Fibroblast of skin of right quadriceps (primary cell): ENCODE results near the gene LDLRAD4.

Experiments used
- DNase-seq: peaks from one replicate; pipeline ENCODE4 v3.0.0-alpha.2; 2013

LDLRAD4 gene

DNA sequence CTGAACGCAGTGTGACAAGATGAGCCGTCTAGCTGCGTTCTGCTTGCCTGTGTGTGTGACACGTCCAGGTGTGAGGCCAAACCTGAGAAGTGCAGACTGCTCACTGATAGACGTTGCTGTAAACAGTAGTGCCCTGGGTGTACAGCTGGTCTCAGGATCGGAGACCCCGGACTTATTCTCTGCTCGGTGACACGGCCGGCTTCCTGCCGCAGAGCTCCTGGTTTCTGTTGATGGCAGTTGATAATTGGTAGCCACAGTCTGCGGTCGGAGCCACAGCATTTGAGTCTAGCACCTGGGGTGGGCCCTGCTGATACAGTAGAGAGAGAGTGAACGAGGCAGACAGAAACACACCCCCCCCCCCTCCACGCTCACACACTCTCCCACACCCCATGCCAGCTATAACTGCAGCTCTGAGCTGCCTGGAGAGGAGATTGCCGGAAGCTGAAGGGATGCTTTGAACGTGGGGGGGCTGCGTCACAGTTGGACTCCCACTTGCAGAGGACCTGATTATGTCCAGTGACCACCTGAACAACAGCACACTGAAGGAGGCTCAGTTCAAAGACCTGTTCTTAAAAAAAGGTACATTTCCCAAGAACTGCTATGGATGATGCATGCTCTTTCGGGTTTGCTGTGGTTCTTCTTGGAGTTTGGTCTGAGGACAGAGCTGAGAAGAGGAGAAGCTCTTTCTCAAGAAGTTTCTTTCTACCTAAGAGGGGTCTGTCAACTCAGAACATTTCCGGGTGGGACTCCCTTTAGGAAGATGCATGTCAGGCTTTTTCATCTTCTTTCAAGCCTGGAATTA lies 393.8 kb downstream of the LDLRAD4 start:
- no peak for DNase-seq

DNA sequence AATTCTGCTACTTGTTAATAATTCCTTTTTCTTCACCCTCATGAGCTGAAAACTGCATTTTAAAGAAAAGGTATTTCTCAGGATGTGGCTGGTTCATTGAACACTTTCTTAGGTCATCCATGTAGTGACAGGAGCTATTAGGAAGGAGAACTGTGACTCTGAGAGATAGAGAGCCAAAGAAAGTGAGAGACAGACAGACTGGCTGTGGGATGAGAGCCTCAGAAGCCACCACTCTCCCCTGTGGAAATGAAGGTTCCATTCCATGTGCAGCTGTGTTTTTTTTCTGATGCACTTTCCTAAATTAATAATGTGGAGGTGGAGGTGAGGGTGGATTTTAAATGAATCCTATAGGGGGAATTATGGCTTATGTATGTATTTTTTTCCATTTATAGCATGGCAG lies 394.5 kb downstream of the LDLRAD4 start:
- DNase-seq, result no peak

DNA sequence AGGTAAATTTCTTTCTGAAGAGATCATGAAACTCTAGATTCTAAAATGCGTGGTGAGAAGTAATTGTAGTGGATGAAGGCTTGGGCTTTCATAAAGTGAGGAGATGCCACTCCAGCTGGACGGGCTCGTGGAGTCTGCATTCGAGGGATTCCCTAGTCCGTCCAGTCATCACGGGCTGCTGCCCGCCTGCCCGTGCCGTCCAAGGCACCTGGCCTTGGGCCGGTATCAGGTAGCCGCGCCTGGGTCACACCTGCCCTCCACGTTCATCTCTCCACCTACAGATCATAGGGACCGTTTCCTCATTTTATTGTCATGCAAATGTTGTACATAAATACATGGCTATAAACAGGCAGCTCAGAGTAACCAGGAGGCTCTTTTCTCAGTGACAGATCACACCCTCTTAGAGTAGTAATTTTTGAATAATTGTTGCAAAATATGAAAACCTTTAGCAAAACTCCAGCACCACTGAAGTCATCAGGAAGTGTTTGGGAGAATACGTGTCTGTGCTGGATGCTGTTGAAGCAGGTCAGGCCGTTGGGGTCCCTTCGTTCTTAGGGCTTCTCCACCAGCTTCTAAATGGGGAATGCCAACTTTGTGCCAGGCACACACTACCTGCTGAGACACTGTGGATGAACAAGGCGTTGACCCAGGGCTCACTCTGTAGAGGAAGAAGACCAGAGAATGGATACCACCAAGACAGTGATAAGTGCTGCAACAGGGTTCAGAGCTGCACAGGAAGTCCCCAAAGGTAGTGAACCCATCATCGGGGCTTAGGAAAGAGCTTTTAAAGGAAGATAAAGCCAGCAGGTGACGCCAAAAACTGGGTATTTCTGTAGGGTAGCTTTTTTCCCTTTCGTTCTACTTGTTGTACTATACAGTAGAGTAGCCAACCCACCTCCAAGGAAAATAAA lies 395.3 kb downstream of the LDLRAD4 start:
- DNase-seq, result no peak

DNA sequence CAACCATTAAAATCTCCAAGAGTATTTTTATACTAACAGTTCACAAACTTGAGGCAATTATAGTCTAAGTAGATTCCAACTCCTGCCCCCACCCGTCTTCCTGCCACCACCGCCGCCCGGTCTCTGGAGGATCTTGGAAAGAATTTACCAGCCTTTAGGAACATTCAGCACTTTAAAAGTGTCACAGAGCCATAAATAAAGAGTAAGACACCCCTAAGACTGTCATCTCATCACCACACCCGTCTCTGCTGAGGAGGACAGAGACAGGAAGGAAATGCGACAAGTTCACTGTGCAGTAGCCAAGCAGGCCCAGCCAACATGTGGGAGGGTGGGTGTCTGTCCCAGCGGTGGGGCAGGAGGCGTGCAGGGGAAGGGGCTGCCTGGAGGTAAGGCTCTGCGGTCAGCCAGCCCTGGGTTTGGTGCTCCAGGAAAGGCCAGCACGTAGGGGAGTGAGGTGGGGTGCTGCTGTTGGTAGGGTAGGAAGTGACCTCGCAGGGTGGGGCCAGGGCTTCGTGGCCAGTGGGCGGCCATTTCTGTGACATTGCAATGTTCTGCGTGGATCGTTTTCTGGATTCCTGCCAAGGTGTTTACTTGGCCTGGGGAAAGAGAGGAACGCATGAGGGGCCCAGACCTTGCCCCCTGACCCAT lies 396.2 kb downstream of the LDLRAD4 start:
- DNase-seq, result no peak

DNA sequence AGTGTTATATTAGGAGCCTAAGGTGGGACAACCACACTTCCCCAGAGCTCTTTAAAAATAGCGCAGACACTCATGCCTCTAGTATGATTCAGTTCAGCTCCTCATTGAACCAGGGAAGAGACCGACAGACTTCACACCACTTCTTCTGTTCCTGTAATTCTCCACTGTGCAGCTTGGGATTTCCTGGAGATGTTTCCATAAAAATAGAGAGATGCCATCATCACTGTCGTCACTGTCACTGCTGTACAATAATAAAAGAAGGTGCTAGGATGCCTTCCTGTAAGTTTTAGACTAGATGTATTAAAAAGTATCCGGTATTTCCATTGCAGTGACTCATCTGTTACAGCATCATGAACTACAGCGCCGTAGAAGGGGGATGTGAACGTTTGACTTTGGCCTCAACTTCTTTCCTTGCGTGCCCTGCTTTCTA lies 396.9 kb downstream of the LDLRAD4 start:
- DNase-seq, result peak; percentile 24

DNA sequence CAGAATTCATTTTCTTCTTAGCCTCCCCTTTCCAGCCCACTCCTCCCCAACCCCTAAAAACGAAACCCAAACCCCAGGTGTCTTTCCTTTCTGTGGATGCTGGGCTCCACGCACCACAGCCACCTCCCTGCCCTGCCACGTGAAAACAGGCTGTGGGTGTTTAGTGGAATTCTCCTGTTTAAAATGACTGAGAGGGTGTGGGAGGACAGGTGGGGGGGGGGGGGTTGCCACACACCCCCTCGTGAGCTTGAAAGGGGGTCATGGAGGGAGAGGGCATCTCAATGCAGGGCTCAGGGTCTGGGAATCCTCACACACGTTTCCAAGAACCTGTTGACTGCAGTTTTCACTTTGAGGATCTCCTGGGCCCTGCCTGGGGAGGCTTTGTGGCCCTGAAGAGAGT lies 397.5 kb downstream of the LDLRAD4 start:
- DNase-seq, result no peak

DNA sequence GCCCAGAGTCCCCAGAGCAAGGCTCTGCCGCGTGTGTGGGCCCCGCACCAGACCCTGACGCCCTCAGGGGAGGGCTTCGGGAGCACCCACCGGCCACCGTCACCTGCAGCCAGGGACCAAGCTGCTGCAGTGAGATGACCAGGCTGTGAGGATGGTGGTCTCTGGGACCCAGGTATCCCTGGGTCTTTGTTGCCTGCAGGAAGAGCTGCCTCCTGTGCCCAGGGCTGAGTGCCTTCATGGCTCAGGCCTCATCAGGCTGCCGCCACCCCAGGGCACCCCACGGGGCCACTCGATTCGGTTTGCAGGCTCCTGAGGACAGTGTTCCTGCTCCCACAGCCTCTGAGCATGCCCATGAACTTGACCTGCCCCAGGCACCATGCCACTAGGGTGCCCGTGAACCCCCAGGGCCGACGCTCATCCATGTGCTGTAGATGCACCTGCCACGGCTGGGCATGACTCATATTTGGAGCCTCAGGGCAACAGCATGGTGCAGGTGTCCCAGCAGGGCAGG lies 398.0 kb downstream of the LDLRAD4 start:
- DNase-seq, result no peak

DNA sequence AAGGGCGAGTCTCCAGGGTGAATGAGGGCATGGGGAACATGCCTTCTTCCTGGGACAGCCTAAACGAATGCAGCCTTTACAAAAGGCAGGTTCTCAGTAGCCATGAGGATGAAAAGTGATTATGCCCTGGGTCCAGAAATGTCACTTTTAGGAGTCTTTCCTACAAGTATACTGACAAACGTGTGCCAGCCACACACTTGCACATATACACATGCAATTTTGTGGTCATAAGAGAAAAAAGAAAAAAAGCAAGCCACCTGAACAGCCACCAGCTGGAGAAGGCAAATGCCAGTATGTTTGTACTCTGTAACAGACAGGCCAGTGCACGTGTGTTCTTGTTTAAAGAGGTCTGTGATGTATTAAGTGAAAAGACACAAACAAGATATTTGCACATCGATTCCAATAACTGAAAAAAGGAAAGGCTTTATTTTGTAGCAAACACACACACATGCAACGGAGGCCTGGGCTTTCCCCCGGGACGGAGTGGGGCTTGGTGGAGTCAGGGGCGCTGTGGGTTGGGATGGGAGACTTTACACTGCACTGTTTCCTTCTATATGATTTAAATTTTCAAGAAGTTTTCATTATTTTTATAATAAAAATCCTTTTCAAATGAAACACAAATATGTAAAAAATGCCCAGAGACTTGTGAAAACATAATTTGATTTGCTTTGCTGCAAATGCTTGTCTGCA lies 399.4 kb downstream of the LDLRAD4 start:
- DNase-seq, result no peak

DNA sequence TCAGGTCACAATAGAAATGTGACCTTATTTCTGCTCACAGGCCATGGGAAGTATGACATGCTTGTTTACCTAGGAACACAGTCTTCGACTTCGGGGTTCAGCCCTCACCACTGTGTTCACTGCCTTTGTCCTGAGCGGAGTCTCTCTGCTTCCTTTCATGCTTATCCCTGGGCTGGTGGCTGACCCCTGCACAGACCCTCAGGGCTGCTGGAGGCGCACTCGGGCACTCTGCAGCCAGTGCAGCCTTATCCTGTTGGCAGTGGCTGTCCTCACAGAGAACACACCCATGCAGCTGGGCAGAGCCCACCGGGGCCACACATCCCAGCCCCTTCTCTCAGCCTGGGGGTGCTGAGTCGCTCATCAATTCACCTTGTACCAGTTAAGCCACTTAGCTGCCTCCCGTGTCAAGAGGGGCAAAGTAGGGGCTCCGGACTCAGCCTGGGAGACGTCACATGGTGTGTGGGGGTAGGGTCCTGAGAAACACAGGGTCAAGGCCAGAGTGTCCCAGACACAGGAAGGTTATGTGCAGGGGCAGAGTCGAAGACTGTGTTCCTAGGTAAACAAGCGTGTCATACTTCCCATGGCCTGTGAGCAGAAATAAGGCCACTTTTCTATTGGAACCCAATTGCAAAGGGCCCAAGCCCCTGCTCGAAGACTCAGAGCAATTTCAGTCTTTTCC lies 400.3 kb downstream of the LDLRAD4 start:
- no peak for DNase-seq

DNA sequence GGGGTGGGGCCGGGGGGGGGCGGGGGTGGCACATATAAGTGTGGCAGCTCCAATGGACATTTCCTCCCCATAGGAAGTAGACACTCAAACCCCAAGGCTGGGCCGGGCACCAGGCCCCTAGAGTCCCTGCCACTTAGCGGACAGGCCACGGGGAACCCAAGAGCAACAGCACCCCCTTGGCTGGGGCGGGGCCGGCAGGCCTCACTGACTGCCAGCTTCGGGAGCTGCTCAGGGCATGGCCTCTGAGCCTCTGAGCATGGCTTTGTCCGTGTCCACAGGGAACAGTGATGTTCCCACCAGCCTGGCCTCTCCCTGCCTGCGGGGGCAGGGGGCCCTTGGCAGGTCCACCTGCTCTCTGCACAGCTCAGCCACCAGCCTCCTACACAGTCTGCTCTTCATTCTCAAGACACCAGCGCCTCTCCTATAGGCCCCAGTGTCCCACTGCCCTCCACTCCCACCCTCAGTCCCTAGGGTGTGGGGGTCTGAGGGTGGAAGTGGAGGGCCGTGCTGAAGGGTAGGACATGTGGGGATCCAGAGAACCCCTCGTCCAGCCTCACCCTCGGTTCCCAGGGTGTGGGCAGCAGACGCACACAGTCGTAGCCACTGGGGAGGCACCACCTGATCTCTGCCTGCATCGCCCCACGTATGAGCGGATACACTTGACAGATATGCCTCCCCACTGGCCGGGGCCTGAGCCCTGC lies 401.1 kb downstream of the LDLRAD4 start:
- DNase-seq, result no peak

DNA sequence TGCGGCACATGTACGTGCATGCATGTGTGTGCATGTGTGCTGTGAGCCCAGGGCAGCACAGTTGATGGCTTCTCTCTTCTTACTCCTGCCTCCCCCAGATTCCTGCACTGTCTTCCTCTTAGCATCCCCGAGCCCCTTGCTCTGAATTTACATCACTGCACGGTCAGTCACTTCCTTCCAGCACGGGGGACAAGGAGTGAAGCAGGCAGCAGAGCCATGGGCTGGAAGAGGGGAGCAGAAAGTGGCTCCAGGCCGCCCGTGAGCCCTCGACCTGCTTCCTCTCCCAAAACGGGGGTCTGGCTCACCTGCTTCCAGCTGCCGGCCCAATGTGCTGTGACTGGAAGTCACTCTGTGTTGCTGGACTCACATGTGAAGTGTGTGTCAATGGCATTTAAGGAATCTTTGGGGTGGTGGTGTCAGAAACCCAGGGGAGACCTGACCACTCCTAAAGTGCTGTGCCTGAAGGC lies 401.7 kb downstream of the LDLRAD4 start:
- DNase-seq, result no peak

DNA sequence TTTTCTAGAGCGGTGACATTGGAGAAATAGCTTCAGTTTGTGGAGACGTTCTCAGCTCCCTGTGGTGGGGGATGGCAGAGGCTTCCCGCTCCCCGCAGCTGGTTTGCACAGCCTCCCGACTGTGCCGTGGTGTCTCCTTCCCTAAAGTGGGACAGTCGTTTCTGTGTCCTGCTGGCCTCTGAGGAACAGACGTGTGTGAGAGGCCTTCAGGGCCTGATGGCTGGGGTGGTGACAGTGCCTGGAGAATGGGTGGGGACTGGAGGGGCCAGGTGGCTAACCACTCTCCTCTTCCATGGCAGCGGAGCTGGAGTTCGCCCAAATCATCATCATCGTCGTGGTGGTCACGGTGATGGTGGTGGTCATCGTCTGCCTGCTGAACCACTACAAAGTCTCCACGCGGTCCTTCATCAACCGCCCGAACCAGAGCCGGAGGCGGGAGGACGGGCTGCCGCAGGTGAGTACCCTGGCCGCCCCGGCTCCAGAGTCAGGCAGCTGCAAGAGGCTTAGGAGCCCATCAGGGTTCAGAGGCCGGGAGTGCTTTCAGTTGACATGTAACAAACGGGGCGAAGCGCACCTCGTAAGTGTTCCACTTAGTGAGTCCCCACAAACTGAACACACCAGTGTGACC lies 402.4 kb downstream of the LDLRAD4 start:
- DNase-seq, result no peak

DNA sequence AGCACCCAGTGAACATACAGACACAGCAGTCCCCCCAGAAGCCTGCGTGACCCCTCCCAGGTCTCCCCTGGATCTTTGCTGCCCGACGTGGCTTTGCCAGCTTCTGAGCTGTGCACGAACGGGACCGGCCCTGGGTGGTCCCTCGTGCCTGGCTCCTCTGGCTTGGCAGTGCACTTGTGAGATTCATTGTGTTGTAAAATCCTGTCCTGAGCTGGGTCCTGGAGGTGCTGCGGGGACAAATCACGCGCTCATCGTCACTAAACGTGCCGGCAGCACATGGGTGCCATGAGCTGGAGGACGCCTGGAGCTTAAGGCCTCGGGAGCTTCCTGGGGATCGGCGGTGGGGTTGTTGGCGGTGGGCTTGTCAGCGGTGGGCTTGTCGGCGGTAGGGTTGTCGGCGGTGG lies 402.9 kb downstream of the LDLRAD4 start:
- DNase-seq, result no peak

DNA sequence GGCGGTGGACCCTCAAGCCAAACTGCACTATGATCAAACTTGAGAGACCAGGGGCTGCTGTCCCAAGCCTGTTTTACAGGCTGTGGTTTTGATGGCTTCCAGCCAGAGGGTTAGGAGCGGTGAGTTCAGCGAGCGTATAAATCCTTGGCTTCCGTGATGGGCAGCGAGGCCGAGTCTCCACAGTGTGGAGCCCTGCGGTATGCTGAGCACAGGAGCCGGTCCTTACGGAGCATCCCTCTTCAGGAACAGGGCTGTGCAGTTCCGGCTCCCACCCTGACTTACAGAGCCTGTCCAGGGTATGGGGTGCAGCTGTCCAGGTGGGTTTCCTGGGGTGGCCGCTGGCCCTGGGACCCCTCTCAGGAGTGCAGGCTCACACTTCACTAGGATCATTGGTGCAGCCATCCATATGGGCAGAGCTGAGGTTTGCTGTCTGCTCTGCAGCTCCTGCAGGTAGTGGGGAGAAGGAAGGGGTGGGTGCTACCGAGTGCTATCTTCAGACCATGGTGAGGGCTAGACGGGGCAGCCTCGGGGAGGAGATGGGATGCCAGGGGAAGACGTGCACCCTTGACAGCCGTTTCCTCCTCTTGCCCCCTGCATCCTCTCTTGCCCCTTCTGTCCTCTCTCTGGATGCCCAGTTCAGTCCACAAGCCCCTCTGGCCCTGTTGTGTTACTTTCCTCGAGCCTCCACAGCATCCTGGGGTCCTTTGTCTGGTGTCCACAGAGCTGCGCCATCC lies 403.5 kb downstream of the LDLRAD4 start:
- DNase-seq, result no peak

DNA sequence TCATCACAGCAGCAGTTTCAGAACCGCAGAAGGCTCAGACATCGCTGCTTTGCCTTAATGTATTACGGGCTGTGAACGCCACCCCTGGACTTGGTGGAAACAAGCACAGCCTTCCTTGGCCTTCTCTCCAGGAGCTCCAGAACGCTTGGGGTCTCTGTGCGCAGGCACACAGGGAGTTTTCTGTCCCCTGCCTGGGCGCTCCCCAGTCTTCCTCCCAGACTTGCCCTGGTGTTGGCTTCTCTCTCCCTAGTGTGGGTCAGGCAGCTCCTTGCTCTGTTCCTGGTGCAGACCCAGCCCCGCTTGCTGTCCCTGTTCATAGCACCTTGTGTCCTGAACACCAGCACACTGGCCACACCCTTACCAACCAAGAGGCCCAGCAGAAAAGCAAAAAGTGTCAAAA lies 404.2 kb downstream of the LDLRAD4 start:
- no peak for DNase-seq

DNA sequence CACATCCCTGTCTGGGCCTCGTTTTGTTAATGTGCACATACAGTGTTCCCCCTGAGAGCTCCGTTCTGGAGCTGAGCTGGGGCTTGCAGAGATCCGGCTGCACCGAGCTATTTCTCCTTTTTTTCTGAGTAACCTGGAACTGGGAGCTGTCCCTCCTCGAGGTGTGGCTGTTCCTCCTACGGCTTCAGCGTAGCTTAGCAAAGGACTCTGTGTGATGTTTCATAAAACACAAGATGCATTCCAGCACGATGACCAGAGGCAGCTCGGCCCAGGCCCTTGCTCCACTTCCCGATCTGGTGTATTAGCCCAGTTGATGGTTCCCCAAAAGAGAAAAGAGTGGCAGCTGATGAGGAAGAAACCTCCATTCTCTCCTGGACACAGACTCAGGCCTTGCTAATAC lies 404.8 kb downstream of the LDLRAD4 start:
- DNase-seq, result no peak

DNA sequence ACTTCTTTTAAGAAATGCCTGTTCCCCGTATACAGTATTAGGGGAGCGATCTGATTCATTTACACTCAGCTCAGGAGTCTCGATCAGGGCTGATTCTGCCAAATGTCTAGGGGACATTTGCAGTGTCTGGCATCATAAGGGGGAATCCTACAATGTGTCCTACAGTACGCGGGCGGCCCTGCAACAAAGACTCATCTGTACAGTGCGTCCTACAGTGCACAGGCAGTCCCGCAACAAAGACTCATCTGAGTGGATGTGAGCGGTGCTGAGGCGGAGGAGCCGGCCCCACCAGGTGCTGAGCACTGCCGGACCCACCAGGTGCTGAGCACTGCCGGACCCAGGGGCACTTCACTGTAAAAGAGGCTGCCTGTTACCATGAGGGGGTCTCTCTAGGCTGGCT lies 405.3 kb downstream of the LDLRAD4 start:
- DNase-seq, result no peak

DNA sequence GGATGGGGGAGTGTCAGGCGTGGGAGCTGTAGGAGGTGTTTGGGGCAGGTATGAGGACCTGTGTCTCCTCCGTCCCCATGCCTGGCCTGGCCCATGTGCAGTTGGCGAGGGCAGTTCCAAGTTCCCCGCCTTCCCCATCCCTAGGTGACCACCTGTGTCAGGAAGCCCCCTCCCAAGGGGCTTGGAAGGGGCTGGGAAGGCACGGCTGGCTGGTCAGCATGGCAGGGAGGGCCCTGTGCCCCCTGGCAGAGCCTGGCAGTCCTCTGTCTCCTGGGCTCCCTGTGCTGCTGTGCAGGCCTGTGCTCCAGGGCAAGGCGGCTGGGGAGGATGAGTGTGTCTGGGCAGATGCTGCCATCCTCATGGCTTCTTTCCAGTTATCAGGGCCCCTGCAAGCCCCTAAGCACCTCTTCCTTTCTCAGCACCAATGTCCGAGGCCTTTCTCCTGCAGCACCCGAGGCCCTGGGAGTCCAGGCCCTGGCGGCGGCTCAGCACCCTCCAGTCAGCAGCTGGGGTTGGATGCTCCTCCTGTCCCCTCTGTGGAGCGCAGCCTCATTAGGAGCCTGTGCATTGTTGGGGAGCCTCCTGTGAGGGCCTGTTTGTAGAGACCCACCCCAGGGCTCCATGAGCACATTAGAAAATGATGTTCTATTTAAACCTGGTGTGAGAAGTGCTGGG lies 406.1 kb downstream of the LDLRAD4 start:
- DNase-seq, result no peak

DNA sequence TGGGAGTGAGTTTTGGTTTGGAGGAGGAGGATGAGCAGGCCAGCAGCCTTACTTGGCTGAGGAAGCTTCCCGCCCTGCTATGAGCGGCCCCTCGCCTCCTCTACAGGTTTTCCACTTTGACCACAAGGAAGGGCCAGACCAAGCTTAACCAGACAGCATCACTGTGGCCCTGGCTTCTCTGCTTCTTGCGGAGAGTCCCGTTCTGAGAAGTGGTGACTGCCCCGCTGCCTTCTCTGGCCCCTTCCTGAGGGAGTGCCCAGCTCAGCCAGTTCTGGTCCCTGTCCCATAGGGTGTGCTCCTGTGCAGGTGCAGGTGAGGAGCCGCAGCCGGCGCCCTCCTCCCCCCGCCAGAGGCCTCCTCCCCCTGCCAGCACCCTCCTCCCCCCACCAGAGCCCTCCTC lies 406.8 kb downstream of the LDLRAD4 start:
- no peak for DNase-seq
